ENCODE data around the gene PRR20C.
"Not testable (repeated sequence)": the region's sequence is repeated elsewhere in the genome, so short reads cannot be mapped to it uniquely, and the experiment has no call there.

Gene PRR20C

GRCh38 chr13:57153761-57154160 is at the start of gene PRR20C:
TSS of gene PRR20C (plus strand) at chr13:57154061. CDS start at chr13:57154448, 387 bp downstream.
- DNase-seq = not testable (repeated sequence)

GRCh38 chr13:57114945-57115344 is 38.9 kb upstream of the PRR20C start:
- DNase-seq = no peak

GRCh38 chr13:57123681-57124080 is 30.2 kb upstream of the PRR20C start:
- DNase-seq = no peak

GRCh38 chr13:57128909-57129308 is 25.0 kb upstream of the PRR20C start:
- no peak for DNase-seq

GRCh38 chr13:57136093-57136492 is 17.8 kb upstream of the PRR20C start:
- no peak for DNase-seq

- DNase-seq = no peak
Observed at GRCh38 chr13:57137585-57137984, 16.3 kb upstream of the PRR20C start.

GRCh38 chr13:57138988-57139387 is 14.9 kb upstream of the PRR20C start:
- no peak for DNase-seq

- DNase-seq = not testable (repeated sequence)
Observed at GRCh38 chr13:57139781-57140180, 14.1 kb upstream of the PRR20C start.

GRCh38 chr13:57140235-57140968 is 13.5 kb upstream of the PRR20C start, which contains the start of gene PRR20A:
TSS of gene PRR20A (plus strand) at chr13:57140918. CDS start at chr13:57141305, 387 bp downstream.
- not testable (repeated sequence) for DNase-seq

- not testable (repeated sequence) for DNase-seq
Observed at GRCh38 chr13:57147188-57147587, 6.7 kb upstream of the PRR20C start, which contains the start of gene PRR20B. TSS of gene PRR20B (plus strand) at chr13:57147488. CDS start at chr13:57147875, 387 bp downstream.

GRCh38 chr13:57148106-57148505 is 5.8 kb upstream of the PRR20C start:
- DNase-seq = not testable (repeated sequence)

GRCh38 chr13:57160332-57160731 is 6.5 kb downstream of the PRR20C start, which contains the start of gene PRR20D:
TSS of gene PRR20D (plus strand) at chr13:57160632. CDS start at chr13:57161019, 387 bp downstream.
- DNase-seq = not testable (repeated sequence)

- DNase-seq = not testable (repeated sequence)
Observed at GRCh38 chr13:57166897-57167296, 13.0 kb downstream of the PRR20C start, which contains the start of gene PRR20E. TSS of gene PRR20E (plus strand) at chr13:57167197. CDS start at chr13:57167584, 387 bp downstream.

GRCh38 chr13:57191667-57192066 is 37.8 kb downstream of the PRR20C start:
- no peak for DNase-seq
